HT1080 (cell line): ENCODE measurements around the gene YPEL2. TPM values are rescaled to one million over a fixed set of nuclear protein-coding genes. Genes with fewer than 3 reads are reported as not detected.

Source experiments
- DNase-seq: peaks from one replicate; pipeline ENCODE4 v3.0.0-alpha.2; 2015; ENCODE audit warnings: low read depth
- total RNA-seq: library from RNA; depleted of rRNA; stranded (reverse); fragments of >200 nt; shearing (Covaris generic); gene quantifications from 2 replicates; pipeline ENCODE4 v1.2.3, GENCODE V29; 2014

Gene YPEL2
- total RNA-seq, 1 experiment from 2014 or later, result 1.1 TPM

GRCh38 chr17:59330053-59330942 is 1.2 kb upstream of the YPEL2 start:
- DNase-seq, result no peak

GRCh38 chr17:59331929-59332748 is 684 bp downstream of the YPEL2 start:
- no peak for DNase-seq

GRCh38 chr17:59332749-59333377 is 1.4 kb downstream of the YPEL2 start:
- no peak for DNase-seq

- DNase-seq, result no peak
Measured at GRCh38 chr17:59333836-59334235, 2.4 kb downstream of the YPEL2 start.

GRCh38 chr17:59335685-59336084 is 4.2 kb downstream of the YPEL2 start:
- no peak for DNase-seq

GRCh38 chr17:59337741-59338299 is 6.4 kb downstream of the YPEL2 start:
- DNase-seq, result no peak

GRCh38 chr17:59338498-59338897 is 7.0 kb downstream of the YPEL2 start:
- no peak for DNase-seq

GRCh38 chr17:59341922-59342321 is 10.5 kb downstream of the YPEL2 start:
- DNase-seq, result no peak

- DNase-seq, result no peak
Measured at GRCh38 chr17:59342681-59343131, 11.3 kb downstream of the YPEL2 start.

- no peak for DNase-seq
Measured at GRCh38 chr17:59345476-59345875, 14.0 kb downstream of the YPEL2 start.

- DNase-seq, result no peak
Measured at GRCh38 chr17:59346341-59346740, 14.9 kb downstream of the YPEL2 start.

- DNase-seq, result no peak
Measured at GRCh38 chr17:59346876-59347407, 15.5 kb downstream of the YPEL2 start.

GRCh38 chr17:59347975-59348391 is 16.5 kb downstream of the YPEL2 start:
- no peak for DNase-seq

GRCh38 chr17:59349178-59349577 is 17.7 kb downstream of the YPEL2 start:
- no peak for DNase-seq

- no peak for DNase-seq
Measured at GRCh38 chr17:59353106-59353854, 21.8 kb downstream of the YPEL2 start.

GRCh38 chr17:59353936-59354755 is 22.7 kb downstream of the YPEL2 start:
- DNase-seq, result no peak

- DNase-seq, result no peak
Measured at GRCh38 chr17:59355030-59355701, 23.7 kb downstream of the YPEL2 start.

GRCh38 chr17:59355702-59356325 is 24.4 kb downstream of the YPEL2 start:
- no peak for DNase-seq
